IMR-90 (cell line): Measurements from ENCODE around the gene MCF2L.

Experiments
- BHLHE40 ChIP-seq: fragments of 150-350 bp; IDR thresholded peaks from 2 replicates; pipeline ENCODE4 v1.6.1; 2016; ENCODE audit warnings: mild to moderate bottlenecking, low read depth, low read length
- CEBPB ChIP-seq: IDR thresholded peaks from 2 replicates; pipeline ENCODE4 v1.6.1; 2012; ENCODE audit warnings: low read depth, low read length, improper control_type of control experiment
- CHD1 ChIP-seq: IDR thresholded peaks from 2 replicates; pipeline ENCODE4 v1.6.1; 2012; ENCODE audit warnings: low read depth, low read length, improper control_type of control experiment
- FOS ChIP-seq: fragments of 150-350 bp; IDR thresholded peaks from 2 replicates; pipeline ENCODE4 v1.6.1; 2016; ENCODE audit warnings: low read depth, low read length
- MAFK ChIP-seq: IDR thresholded peaks from 2 replicates; pipeline ENCODE4 v1.6.1; 2012; ENCODE audit warnings: low read depth, low read length, improper control_type of control experiment
- MXI1 ChIP-seq: IDR thresholded peaks from 2 replicates; pipeline ENCODE4 v1.6.1; 2012; ENCODE audit warnings: low read depth, mild to moderate bottlenecking, low read length, moderate library complexity, borderline replicate concordance
- POLR2A ChIP-seq: IDR thresholded peaks from 2 replicates; pipeline ENCODE4 v1.6.1; 2012; ENCODE audit warnings: mild to moderate bottlenecking, low read depth, low read length
- RAD21 ChIP-seq: IDR thresholded peaks from 2 replicates; pipeline ENCODE4 v1.6.1; 2012; ENCODE audit warnings: low read length, improper control_type of control experiment
- RCOR1 ChIP-seq: IDR thresholded peaks from 2 replicates; pipeline ENCODE4 v1.6.1; 2012; ENCODE audit warnings: mild to moderate bottlenecking, low read length, improper control_type of control experiment; ENCODE audit not compliant: insufficient replicate concordance
- RFX5 ChIP-seq: IDR thresholded peaks from 2 replicates; pipeline ENCODE4 v1.8.0; 2012; ENCODE audit warnings: low read depth, mild to moderate bottlenecking, low read length, moderate library complexity
- SMC3 ChIP-seq: fragments of 150-350 bp; IDR thresholded peaks from 2 replicates; pipeline ENCODE4 v1.6.1; 2016; ENCODE audit warnings: low read depth, mild to moderate bottlenecking, antibody characterized with exemption, low read length, moderate library complexity
- TF ChIP-seq, protein P1 (sequence below): conservative IDR thresholded peaks from 2 replicates; pipeline ENCODE4 v1.5.1; 2012; ENCODE audit warnings: mild to moderate bottlenecking, low read depth, low read length, improper control_type of control experiment
- TF ChIP-seq, protein P2 (sequence below): fragments of 150-350 bp; IDR thresholded peaks from 2 replicates; pipeline ENCODE4 v1.6.1; 2017; ENCODE audit warnings: mild to moderate bottlenecking, antibody characterized with exemption, low read length, low read depth

- TF ChIP-seq, protein P1, sequence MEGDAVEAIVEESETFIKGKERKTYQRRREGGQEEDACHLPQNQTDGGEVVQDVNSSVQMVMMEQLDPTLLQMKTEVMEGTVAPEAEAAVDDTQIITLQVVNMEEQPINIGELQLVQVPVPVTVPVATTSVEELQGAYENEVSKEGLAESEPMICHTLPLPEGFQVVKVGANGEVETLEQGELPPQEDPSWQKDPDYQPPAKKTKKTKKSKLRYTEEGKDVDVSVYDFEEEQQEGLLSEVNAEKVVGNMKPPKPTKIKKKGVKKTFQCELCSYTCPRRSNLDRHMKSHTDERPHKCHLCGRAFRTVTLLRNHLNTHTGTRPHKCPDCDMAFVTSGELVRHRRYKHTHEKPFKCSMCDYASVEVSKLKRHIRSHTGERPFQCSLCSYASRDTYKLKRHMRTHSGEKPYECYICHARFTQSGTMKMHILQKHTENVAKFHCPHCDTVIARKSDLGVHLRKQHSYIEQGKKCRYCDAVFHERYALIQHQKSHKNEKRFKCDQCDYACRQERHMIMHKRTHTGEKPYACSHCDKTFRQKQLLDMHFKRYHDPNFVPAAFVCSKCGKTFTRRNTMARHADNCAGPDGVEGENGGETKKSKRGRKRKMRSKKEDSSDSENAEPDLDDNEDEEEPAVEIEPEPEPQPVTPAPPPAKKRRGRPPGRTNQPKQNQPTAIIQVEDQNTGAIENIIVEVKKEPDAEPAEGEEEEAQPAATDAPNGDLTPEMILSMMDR: no peak
- TF ChIP-seq POLR2A (no peak), CEBPB (no peak), BHLHE40 (no peak), CHD1 (no peak), RFX5 (no peak), RAD21 (no peak), MXI1 (no peak), MAFK (no peak), FOS (no peak), SMC3 (no peak), RCOR1 (no peak)
- TF ChIP-seq, protein P2, sequence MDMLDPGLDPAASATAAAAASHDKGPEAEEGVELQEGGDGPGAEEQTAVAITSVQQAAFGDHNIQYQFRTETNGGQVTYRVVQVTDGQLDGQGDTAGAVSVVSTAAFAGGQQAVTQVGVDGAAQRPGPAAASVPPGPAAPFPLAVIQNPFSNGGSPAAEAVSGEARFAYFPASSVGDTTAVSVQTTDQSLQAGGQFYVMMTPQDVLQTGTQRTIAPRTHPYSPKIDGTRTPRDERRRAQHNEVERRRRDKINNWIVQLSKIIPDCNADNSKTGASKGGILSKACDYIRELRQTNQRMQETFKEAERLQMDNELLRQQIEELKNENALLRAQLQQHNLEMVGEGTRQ: no peak
Observed at GRCh38 chr13:113084094-113084942, 115.3 kb downstream of the MCF2L start.
